ENCODE data around the gene MPG. TPM values are rescaled to one million over a fixed set of nuclear protein-coding genes. Genes with fewer than 3 reads are reported as not detected.

MPG gene
- total and polyA plus RNA-seq, 10 of the 15 experiments (the other 5 are each of a cell fraction or from before 2014, with no cell fraction given) = 0.32 to 193 (median 55.7) TPM

DNA sequence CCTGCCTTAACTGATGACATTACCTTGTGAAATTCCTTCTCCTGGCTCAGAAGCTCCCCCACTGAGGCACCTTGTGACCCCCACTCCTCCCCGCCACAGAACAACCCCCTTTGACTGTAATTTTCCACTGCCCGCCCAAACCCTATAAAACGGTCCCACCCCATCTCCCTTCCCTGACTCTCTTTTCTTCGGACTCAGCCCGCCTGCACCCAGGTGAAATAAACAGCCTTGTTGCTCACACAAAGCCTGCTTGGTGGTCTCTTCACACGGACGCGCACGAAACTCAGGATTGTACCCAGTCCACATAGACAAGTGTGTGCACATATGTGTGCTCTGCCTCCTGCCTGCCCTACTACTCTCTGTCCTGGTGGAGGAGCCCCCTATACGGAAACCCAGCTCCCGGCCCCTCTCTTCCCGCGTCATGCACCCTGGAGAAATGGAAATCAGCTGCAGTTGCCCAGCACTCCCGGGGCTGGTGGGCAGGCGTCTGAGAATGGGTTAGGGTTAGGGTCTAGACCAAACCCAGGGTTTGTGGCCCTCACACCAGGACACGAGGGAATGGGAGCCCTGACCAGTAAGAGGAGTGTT, 3.2 kb upstream of the MPG start (continued):
- TF ChIP-seq NKRF (conservative IDR thresholded peaks at IDR 0.05) = no peak
- no peak for TF ChIP-seq PKNOX1 (IDR thresholded peaks at IDR 0.05)
- TF ChIP-seq ATF7 (IDR thresholded peaks at IDR 0.05; ENCODE audit: low read depth) = no peak
- TF ChIP-seq PML (IDR thresholded peaks at IDR 0.05; ENCODE audit: low read length) = no peak
- no peak for TF ChIP-seq SREBF1 (IDR thresholded peaks at IDR 0.05; ENCODE audit: low read length)
- TF ChIP-seq PBX3 (IDR thresholded peaks at IDR 0.05; ENCODE audit: insufficient replicate concordance, low read depth, low read length) = no peak
- TF ChIP-seq YY1 (IDR thresholded peaks at IDR 0.05; ENCODE audit: low read depth, low read length) = no peak
- TF ChIP-seq, protein P1, sequence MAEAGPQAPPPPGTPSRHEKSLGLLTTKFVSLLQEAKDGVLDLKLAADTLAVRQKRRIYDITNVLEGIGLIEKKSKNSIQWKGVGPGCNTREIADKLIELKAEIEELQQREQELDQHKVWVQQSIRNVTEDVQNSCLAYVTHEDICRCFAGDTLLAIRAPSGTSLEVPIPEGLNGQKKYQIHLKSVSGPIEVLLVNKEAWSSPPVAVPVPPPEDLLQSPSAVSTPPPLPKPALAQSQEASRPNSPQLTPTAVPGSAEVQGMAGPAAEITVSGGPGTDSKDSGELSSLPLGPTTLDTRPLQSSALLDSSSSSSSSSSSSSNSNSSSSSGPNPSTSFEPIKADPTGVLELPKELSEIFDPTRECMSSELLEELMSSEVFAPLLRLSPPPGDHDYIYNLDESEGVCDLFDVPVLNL (IDR thresholded peaks at IDR 0.05; ENCODE audit: low read depth, low read length) = no peak

Measured in GM12878 (cell line).